GM18868 (cell line): Measurements from ENCODE around the gene ARMH2.
"Not testable (repeated sequence)": the region's sequence is repeated elsewhere in the genome, so short reads cannot be mapped to it uniquely, and the experiment has no call there.

ENCODE experiments used
- ATAC-seq: cut with Tn5 transposase; IDR thresholded peaks from one replicate; pipeline ENCODE4 v1.9.1; 2021; ENCODE audit warnings: mild to moderate bottlenecking, moderate library complexity; ENCODE audit not compliant: unreplicated experiment

The ARMH2 gene

GRCh38 chr6:24765968-24766367, 32.7 kb downstream of the ARMH2 start:
- not testable (repeated sequence) for ATAC-seq

DNA sequence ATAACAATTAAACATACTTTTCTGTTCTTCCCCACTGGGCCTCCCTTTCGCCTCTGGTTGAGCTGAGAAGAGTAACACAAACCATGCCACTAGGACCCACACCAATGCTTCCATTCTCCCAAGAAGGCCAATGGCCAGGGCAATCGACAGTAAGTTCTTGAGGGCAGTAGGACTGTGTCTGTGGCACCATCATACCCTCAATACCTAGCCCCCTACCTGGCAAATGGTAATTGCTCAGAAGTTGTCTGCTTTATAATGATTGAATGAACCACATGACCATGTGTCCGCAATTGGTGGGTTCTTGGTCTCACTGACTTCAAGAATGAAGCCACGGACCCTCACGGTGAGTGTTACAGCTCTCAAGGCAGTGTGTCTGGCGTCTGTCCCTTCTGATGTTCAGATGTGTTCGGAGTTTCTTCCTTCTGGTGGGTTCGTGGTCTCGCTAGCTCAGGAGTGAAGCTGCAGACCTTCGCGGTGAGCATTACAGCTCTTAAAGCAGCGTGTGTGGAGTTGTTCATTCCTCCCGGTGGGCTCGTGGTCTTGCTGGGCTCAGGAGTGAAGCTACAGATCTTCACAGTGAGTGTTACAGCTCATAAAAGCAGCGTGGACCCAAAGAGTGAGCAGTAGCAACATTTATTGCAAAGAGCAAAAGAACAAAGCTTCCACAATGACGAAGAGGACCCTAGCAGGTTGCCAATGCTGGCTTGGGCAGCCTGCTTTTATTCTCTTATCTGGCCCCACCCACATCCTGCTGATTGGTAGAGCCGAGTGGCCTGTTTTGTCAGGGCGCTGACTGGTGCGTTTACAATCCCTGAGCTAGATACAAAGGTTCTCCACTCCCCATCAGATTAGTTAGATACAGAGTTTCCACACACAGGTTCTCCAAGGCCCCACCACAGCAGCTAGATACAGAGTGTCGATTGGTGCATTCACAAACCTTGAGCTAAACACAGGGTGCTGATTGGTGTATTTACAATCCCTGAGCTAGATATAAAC, 33.6 kb downstream of the ARMH2 start:
- ATAC-seq: not testable (repeated sequence)

DNA sequence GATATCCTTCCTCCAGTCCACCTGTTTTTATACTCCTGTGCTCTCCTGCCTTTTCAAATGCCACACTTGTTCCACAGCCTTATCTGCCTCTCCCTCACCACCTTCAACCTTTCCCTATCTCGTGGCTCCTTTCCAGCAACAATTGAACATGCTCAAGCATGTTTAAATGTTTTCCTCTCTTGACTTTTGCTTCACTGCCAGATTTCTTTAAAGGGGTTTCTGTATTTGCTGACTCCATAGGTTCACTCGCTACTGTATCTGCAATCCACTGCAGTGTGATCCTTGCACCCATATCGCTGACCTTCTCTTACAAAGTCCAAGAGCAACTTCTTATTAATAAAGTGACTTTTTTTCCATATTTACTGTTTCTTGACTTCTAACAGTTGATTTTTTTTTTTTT, 35.1 kb downstream of the ARMH2 start:
- no peak for ATAC-seq

DNA sequence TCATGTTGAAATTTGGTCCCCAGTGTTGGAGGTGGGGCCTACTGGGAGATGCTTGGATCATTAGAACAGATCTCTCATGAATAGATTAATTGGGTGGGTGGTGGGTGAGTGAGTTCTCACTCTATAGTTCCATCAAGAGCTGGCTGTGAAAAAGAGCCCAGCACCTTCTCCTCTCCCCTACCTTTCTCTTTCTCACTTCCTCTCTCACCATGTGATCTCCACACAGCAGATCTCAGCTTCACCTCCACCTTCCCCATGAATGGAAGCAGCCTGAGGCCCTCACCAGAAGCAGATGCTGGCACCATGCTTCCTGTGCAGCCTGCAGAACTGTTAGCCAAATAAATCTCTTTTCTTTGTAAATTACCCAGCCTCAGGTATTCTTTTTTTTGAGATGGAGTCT, 36.9 kb downstream of the ARMH2 start:
- no peak for ATAC-seq

GRCh38 chr6:24761193-24761835, 37.4 kb downstream of the ARMH2 start:
- ATAC-seq: no peak

- no peak for ATAC-seq
Measured at GRCh38 chr6:24760210-24760609, 38.5 kb downstream of the ARMH2 start.

- no peak for ATAC-seq
Measured at GRCh38 chr6:24759718-24760117, 39.0 kb downstream of the ARMH2 start.

DNA sequence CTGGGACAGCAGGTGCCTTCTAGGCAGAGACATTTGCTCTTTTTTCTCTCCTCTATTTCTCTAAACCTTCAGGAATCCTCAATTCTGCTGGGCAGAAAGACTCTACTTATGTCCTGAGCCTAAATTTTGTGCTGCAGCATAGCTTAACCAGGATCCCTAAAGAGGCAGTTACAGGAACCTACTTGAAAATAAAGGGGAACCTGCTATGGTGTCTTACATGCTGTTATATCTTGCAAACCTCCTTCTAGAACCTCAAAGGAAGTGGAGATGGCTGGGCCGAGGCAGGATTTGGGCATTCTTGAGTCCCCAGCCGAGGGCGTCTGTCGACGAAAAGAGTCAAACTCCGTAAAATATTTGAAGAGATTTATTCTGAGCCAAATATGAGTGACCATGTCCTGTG, 41.1 kb downstream of the ARMH2 start:
- no peak for ATAC-seq

- ATAC-seq: no peak
Measured at GRCh38 chr6:24755279-24755678, 43.4 kb downstream of the ARMH2 start.

GRCh38 chr6:24754378-24754777, 44.3 kb downstream of the ARMH2 start:
- not testable (repeated sequence) for ATAC-seq

GRCh38 chr6:24753545-24753944, 45.2 kb downstream of the ARMH2 start:
- no peak for ATAC-seq

GRCh38 chr6:24752917-24753492, 45.7 kb downstream of the ARMH2 start:
- ATAC-seq: no peak

DNA sequence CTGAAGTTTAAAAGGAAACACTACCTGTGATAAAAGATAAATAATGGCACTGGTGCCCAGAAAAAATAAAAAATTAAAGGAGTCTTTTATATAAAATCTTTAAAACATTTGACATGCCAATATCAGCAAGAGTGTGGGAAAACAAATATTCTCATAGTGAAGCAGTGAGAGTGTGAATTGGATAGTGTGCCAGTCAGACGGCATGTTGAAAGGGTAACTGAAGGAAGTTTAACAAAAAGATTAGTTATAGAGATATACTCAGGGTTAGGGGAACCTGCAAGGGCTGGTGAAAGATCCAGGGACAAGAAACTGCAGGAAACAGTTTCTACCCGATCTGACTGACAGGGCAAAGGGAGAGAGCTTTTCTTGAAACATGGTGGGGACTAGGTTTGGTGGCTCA, 46.2 kb downstream of the ARMH2 start:
- no peak for ATAC-seq

DNA sequence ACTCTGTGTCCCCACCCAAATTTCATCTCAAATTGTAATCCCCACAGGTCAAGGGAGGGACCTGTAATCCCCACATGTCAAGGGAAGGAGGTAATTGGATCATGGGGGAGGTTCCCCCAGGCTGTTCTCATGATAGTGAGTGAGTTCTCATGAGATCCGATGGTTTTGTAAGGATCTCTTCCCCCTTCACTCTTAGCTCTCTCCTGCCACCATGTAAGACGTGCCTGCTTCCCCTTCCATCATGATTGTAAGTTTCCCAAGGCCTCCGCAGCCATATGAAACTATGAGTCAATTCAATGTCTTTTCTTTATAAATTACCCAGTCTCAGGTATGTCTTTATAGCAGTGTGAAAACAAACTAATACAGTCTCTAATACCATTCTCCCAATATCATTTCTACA, 47.8 kb downstream of the ARMH2 start:
- ATAC-seq: not testable (repeated sequence)

GRCh38 chr6:24749297-24749696, 49.4 kb downstream of the ARMH2 start:
- no peak for ATAC-seq
